HS-27A (cell line): ENCODE data around the gene DPM1.

Experiments
- DNase-seq: peaks from one replicate; pipeline ENCODE4 v3.0.0-alpha.2; 2012; ENCODE audit warnings: low read depth, missing footprints

Gene DPM1

DNA sequence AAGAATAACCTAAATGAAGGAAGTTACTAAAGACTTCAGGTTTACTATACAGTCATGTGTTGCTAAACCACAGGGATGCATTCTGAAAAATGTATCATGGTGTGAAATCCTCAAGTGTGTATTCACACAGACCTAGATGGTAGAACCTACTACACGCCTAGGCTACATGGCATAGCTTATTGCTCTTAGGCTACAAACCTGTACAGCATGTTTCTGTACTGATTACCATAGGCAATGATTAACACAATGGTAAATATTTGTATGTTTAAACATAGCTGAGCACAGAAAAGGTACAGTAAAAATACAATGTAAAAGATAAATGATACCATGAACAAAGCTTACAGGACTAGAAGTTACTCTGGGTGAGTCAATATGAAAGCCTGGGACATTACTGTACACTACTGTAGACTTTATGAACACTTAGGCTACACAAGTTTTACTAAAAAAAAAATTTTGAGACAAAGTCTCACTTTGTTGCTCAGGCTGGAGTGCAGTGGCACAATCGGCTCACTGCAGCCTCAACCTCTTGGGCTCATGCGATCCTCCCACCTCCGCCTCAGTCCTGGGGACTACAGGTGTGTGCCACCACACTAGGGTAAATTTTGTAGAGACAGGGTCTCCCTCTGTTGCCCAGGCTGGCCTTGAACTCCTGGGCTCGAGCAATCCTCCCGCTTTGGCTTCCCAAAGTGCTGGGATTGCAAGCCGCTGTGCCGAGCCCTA, 63.1 kb downstream of the DPM1 start:
- no peak for DNase-seq

DNA sequence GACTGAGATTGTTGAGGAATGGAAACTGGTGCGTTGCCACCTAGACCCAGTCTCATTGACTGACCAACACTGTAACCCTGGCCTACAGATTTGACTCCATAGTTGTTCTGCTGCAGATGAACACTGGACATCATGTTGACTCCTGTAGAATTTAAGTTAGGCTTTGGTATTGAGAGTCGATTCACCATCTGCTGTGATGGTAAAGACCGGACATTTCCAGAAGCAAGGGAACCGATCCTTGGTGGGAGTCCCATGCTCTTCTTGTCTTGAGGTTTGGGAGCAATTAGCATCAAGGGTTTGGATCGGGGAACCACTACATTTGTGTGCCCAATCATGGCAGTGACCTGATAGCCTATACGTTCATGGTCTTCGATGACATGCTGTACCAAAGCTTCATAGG, 64.7 kb downstream of the DPM1 start:
- no peak for DNase-seq

- DNase-seq, result no peak
These were observed 65.9 kb downstream of the DPM1 start for GRCh38 chr20:50892394-50892793.

DNA sequence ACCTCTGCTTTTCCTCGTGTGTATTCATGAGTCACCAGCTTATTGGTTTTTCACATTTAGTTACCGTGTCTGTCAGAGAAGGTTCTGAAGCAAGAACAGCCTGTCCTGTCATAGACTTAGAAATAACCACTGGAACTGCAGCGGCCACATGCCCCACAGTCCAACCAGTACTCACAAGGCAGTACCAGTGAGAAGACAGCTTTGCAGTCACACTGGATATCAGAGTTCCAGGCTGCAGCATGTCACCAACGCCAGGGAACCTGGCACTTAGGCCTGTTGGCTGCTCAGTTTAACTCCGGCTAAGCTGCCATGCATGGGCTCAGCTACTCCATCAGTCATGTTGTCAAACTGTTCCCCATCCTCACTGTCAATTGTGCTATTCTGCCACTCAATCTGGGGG, 67.2 kb downstream of the DPM1 start:
- DNase-seq, result no peak

DNA sequence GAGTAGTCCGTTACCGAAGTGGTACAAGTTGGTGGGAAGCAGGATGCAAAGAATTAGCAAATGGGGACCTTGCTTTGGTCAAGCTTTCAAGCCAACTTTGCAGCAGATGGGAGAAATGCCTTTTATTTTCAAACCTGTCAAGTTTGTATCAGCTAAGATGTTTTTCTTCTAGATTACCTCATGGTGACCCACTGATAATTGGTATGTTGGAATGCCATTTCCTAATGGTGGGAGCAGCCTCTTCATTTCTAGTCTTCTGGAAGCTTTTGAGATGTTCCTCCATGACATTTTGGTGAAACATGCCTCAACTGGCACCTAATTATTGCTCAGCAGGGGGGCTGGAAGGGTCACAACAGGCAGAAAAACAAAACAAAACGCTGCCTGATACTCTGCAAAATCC, 70.8 kb downstream of the DPM1 start:
- DNase-seq, result no peak

- DNase-seq, result no peak
These were observed 72.0 kb downstream of the DPM1 start for GRCh38 chr20:50886184-50886790.

- DNase-seq, result no peak
These were observed 72.6 kb downstream of the DPM1 start for GRCh38 chr20:50885781-50886180.

- DNase-seq, result no peak
These were observed 73.3 kb downstream of the DPM1 start for GRCh38 chr20:50885068-50885467.
